HG03108 (cell line): ENCODE measurements around the gene HDAC7.
"Not testable (repeated sequence)": the region's sequence is repeated elsewhere in the genome, so short reads cannot be mapped to it uniquely, and the experiment has no call there.

ENCODE experiments used
- ATAC-seq: cut with Tn5 transposase; IDR thresholded peaks from one replicate; pipeline ENCODE4 v1.9.1; 2021; ENCODE audit warnings: moderate library complexity; ENCODE audit not compliant: unreplicated experiment

The HDAC7 gene

GRCh38 chr12:47850153-47851084 lies 30.7 kb upstream of the HDAC7 start:
- ATAC-seq: no peak

- no peak for ATAC-seq
Observed at GRCh38 chr12:47849261-47849660, 29.6 kb upstream of the HDAC7 start.

GRCh38 chr12:47848853-47849252 lies 29.1 kb upstream of the HDAC7 start:
- ATAC-seq: no peak

GRCh38 chr12:47846294-47846996 lies 26.7 kb upstream of the HDAC7 start:
- no peak for ATAC-seq

- ATAC-seq: no peak
Observed at GRCh38 chr12:47845081-47845480, 25.4 kb upstream of the HDAC7 start.

- no peak for ATAC-seq
Observed at GRCh38 chr12:47844264-47845019, 24.7 kb upstream of the HDAC7 start.

- no peak for ATAC-seq
Observed at GRCh38 chr12:47843226-47843980, 23.7 kb upstream of the HDAC7 start.

GRCh38 chr12:47842543-47842942 lies 22.8 kb upstream of the HDAC7 start:
- not testable (repeated sequence) for ATAC-seq

GRCh38 chr12:47841910-47842309 lies 22.2 kb upstream of the HDAC7 start:
- no peak for ATAC-seq

GRCh38 chr12:47841501-47841900 lies 21.8 kb upstream of the HDAC7 start:
- ATAC-seq: no peak

GRCh38 chr12:47840571-47840970 lies 20.9 kb upstream of the HDAC7 start:
- no peak for ATAC-seq

GRCh38 chr12:47839214-47839876 lies 19.6 kb upstream of the HDAC7 start:
- no peak for ATAC-seq

- no peak for ATAC-seq
Observed at GRCh38 chr12:47838286-47838931, 18.7 kb upstream of the HDAC7 start.

- no peak for ATAC-seq
Observed at GRCh38 chr12:47837190-47838171, 17.8 kb upstream of the HDAC7 start.

GRCh38 chr12:47835831-47836155 lies 16.1 kb upstream of the HDAC7 start:
- no peak for ATAC-seq

GRCh38 chr12:47835006-47835830 lies 15.5 kb upstream of the HDAC7 start:
- no peak for ATAC-seq

GRCh38 chr12:47834199-47834903 lies 14.6 kb upstream of the HDAC7 start:
- no peak for ATAC-seq
